GM12891 (cell line): ENCODE data around the gene PPIP5K1.

Source experiments
- PAX5 ChIP-seq: IDR thresholded peaks from 2 replicates; pipeline ENCODE4 v1.6.1; 2011; ENCODE audit warnings: low read length, moderate library complexity, mild to moderate bottlenecking; ENCODE audit not compliant: insufficient read depth, severe bottlenecking
- POLR2A ChIP-seq: IDR thresholded peaks from 2 replicates; pipeline ENCODE4 v1.6.1; 2011; ENCODE audit warnings: low read depth, low read length, control low read depth
- POLR2AphosphoS5 ChIP-seq: IDR thresholded peaks from 2 replicates; pipeline ENCODE4 v1.6.1; 2011; ENCODE audit warnings: low read depth, low read length, control low read depth
- POU2F2 ChIP-seq: IDR thresholded peaks from 2 replicates; pipeline ENCODE4 v1.6.1; 2011; ENCODE audit warnings: low read depth, mild to moderate bottlenecking, control low read depth, low read length, moderate library complexity
- SPI1 ChIP-seq: IDR thresholded peaks from 2 replicates; pipeline ENCODE4 v1.6.1; 2011; ENCODE audit warnings: low read depth, low read length, control low read depth
- TAF1 ChIP-seq: IDR thresholded peaks from 2 replicates; pipeline ENCODE4 v1.6.1; 2011; ENCODE audit warnings: low read depth, low read length, control low read depth

GRCh38 chr15:43484455-43484854, 105.6 kb downstream of the PPIP5K1 start:
- TF ChIP-seq POLR2A (no peak), SPI1 (no peak), POLR2AphosphoS5 (no peak), TAF1 (no peak), POU2F2 (no peak), PAX5 (no peak)
